ENCODE data around the gene UBXN1. TPM values are rescaled to one million over a fixed set of nuclear protein-coding genes. Genes with fewer than 3 reads are reported as not detected.

The UBXN1 gene
- polyA plus RNA-seq, 2 of the 4 experiments (the other 2 are of a cell fraction) = 117 to 120 TPM

DNA sequence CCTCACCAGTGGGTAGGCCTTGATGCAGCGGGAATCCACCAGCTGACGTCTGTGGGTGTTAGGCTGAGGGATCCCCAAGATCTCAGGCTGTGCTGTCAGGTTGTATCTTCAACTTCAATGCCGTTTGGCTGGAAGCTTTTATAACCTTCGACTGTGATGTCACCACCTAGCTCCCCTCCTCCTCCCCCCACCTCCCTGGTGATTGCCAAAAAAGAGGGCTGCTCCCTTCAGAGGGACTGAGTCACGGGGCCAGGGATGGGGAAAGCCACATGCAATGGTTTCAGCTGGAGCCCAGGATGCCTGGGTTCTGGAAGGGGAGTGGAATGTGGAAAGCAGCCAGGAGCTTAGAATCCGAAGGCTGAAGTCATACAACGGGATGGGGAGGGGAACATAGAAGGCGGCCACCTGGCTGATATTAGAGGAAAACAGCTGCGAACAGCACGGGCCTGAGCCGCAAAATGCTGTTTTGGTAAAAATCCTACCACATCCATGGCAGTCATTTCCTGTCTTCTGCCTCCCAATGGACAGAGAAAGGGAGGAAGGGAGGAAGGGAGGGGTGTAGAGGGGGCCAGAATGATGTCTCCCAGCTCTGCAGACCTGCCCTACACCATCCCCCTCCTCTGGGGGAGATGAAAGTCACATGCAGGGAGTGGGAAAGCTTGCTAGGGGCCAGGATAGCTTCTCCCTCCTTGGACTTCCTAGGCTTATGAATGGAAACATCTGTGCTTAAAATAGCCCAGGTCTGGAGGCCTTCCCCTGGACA, 10.7 kb upstream of the UBXN1 start, which contains the start of gene LRRN4CL:
LRRN4CL (minus strand) TSS at position 110 of the 763 bp plus-strand sequence. CDS start 1,022 bp downstream, outside the sequence.
- Histone ChIP-seq H3K9me3 (no peaks in the 10 kb centered on the region), H3K4me2 (no peak within 1 kb of the TSS), H3K4me1 (peaks cover 4% of the 10 kb centered on the region; the same call in 1 of the 3 replicates), H3K4me3 (no peak within 1 kb of the TSS), H3K27ac (no peak within 1 kb of the TSS)
- DNase-seq (ENCODE audit: low read depth in 1 of 2, low spot score in 1 of 2) (no peak), ATAC-seq (peak; percentile 11 to 45; a peak in 5 of 6 replicates), FAIRE-seq (no peak)
- ChIA-PET POLR2A (interaction anchor here (0.6 to 1.9 kb wide), 6 partner anchors 16 to 151 kb away, joined by 3 to 6 read pairs (median 3); partner anchors contain the start of genes C11orf98, CSKMT, HNRNPUL2 and TTC9C), CTCF (interaction anchor here (0.9 to 9.8 kb wide), 10 partner anchors 8 to 297 kb away, joined by 3 to 126 read pairs (median 5); partner anchors contain the start of genes LBHD1, UBXN1 and UQCC3)
- TF ChIP-seq, protein P1, sequence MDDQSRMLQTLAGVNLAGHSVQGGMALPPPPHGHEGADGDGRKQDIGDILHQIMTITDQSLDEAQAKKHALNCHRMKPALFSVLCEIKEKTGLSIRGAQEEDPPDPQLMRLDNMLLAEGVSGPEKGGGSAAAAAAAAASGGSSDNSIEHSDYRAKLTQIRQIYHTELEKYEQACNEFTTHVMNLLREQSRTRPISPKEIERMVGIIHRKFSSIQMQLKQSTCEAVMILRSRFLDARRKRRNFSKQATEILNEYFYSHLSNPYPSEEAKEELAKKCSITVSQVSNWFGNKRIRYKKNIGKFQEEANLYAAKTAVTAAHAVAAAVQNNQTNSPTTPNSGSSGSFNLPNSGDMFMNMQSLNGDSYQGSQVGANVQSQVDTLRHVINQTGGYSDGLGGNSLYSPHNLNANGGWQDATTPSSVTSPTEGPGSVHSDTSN (IDR thresholded peaks at IDR 0.05) = no peak
- TF ChIP-seq JUN (IDR thresholded peaks at IDR 0.05) = 0 out of 5 replicates have a peak, but pooled peaks of 1 of the 2 experiments have one; percentile 20
- WGBS (ENCODE audit: missing lambda C conversion rate) = 75% methylated on average over 11 of the region's 11 CpGs

DNA sequence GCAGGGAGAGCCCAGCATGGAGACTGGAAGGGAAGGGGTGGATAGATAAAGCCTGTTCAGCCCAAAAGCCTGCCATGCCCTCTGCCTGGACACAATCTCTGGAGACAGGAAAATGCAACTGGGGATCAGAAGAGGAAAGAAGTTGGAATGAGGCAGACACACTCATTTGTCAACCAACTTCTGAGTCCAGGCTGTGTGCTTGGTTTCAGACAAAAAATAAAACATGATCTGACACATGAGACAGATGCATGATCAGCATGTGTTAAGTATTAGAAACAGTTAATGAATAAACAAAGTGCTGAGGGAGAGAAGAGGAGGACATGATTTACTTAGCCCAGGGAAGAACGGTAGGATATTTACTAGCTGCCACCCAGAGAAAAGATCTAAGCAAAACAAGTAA, 9.6 kb upstream of the UBXN1 start:
- H3K4me1 ChIP-seq = peaks cover 4% of the 10 kb centered on the region; the same call in 1 of the 3 replicates
- CTCF ChIA-PET = interaction anchor here (1.7 to 9.8 kb wide), 5 partner anchors 7 to 294 kb away, joined by 4 to 126 read pairs (median 5); partner anchors contain the start of genes LBHD1, UBXN1 and UQCC3

DNA sequence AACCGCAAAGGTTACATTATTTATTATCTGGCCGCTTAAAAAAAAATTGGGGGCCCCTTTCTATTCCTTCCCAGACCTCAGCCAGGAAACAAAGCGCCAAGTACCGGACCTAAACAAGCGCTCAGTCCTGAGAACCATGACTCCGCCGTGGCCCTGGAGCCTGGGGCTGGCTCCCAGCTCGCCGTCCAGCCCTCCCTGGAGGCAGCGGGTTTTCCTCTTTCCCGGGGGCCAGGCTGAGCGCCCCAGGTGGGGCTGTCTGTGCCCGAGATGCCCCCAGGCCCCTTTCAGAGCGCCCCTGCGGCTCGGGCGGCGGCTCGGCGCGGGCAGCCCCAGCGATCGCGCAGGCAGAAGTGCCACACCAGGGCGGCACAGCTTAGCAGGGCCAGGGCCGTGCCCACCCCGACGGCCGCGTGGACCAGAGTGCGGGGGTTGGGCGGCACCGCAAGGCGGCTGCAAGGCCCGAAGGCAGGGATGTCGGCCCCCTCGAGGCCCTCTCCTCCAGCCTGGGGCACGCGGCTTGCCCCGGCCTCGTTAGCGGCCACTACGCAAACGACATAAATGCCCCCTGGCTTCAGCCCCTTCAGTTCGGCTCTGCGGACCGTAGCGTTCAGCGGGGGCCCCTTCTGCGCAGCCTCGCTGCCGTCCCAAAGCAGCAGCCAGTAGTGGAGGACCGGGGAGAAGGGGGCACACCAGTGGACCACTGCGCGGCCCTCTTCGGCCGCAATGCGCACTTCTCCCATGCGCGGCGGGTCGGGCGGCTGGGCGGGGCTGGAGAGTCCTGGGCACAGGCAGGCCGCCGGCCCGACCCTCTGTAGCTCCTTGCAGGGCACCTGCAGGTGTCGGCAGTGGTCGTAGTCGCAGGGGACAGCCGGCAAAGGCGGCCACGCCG, 8.9 kb upstream of the UBXN1 start:
- ATAC-seq = peak in 1 of 2 experiments; percentile 16; a peak in 3 of 6 replicates
- Histone ChIP-seq H3K4me3 (no peak overlapping the region), H3K4me2 (no peak overlapping the region), H3K4me1 (peaks cover 4% of the 10 kb centered on the region; the same call in 1 of the 3 replicates), H3K9me3 (no peaks in the 10 kb centered on the region), H3K27ac (no peak overlapping the region)
- ChIA-PET POLR2A (interaction anchor here (0.8 kb wide), 1 partner anchor 23 kb away, joined by 3 read pairs; the partner anchor contains the start of genes C11orf98 and CSKMT), CTCF (interaction anchor here (1.4 to 9.8 kb wide), 6 partner anchors 6 to 293 kb away, joined by 4 to 126 read pairs (median 5); partner anchors contain the start of genes LBHD1, UBXN1 and UQCC3)
- no peak for TF ChIP-seq PHF8 (IDR thresholded peaks at IDR 0.05; ENCODE audit: borderline replicate concordance, low read depth)
- TF ChIP-seq NR3C1 (IDR thresholded peaks at IDR 0.05) = no peak
- TF ChIP-seq EP300 (IDR thresholded peaks at IDR 0.05) = no peak
- no peak for TF ChIP-seq MAFK (IDR thresholded peaks at IDR 0.05; ENCODE audit: partially characterized antibody)
- TF ChIP-seq NFE2L2 (conservative IDR thresholded peaks at IDR 0.05; ENCODE audit: low read length) = no peak
- TF ChIP-seq KDM1A (IDR thresholded peaks at IDR 0.05; ENCODE audit: low read depth) = no peak
- TF ChIP-seq HEYL (CRISPR knock-in tag; IDR thresholded peaks at IDR 0.05) = no peak
- TF ChIP-seq EHMT2 (IDR thresholded peaks at IDR 0.05; ENCODE audit: low read depth) = no peak
- no peak for TF ChIP-seq CHD4 (IDR thresholded peaks at IDR 0.05; ENCODE audit: borderline replicate concordance)
- TF ChIP-seq ESRRA (IDR thresholded peaks at IDR 0.05; ENCODE audit: borderline replicate concordance, low read length) = no peak
- TF ChIP-seq HOXA7 (CRISPR knock-in tag; IDR thresholded peaks at IDR 0.05) = no peak
- TF ChIP-seq, protein P2, sequence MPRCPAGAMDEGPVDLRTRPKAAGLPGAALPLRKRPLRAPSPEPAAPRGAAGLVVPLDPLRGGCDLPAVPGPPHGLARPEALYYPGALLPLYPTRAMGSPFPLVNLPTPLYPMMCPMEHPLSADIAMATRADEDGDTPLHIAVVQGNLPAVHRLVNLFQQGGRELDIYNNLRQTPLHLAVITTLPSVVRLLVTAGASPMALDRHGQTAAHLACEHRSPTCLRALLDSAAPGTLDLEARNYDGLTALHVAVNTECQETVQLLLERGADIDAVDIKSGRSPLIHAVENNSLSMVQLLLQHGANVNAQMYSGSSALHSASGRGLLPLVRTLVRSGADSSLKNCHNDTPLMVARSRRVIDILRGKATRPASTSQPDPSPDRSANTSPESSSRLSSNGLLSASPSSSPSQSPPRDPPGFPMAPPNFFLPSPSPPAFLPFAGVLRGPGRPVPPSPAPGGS (IDR thresholded peaks at IDR 0.05) = no peak
- TF ChIP-seq, protein P1 (IDR thresholded peaks at IDR 0.05) = no peak
- TF ChIP-seq, protein P3, sequence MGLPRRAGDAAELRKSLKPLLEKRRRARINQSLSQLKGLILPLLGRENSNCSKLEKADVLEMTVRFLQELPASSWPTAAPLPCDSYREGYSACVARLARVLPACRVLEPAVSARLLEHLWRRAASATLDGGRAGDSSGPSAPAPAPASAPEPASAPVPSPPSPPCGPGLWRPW (IDR thresholded peaks at IDR 0.05) = no peak
- TF ChIP-seq, protein P4, sequence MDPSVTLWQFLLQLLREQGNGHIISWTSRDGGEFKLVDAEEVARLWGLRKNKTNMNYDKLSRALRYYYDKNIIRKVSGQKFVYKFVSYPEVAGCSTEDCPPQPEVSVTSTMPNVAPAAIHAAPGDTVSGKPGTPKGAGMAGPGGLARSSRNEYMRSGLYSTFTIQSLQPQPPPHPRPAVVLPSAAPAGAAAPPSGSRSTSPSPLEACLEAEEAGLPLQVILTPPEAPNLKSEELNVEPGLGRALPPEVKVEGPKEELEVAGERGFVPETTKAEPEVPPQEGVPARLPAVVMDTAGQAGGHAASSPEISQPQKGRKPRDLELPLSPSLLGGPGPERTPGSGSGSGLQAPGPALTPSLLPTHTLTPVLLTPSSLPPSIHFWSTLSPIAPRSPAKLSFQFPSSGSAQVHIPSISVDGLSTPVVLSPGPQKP (IDR thresholded peaks at IDR 0.05; ENCODE audit: low read depth, low read length) = no peak
- TF ChIP-seq RNF2 (IDR thresholded peaks at IDR 0.05; ENCODE audit: borderline replicate concordance, low read depth) = no peak
- TF ChIP-seq JUNB (IDR thresholded peaks at IDR 0.05) = no peak
- TF ChIP-seq TFCP2L1 (CRISPR knock-in tag; IDR thresholded peaks at IDR 0.05) = no peak
- WGBS (ENCODE audit: missing lambda C conversion rate) = 93% methylated on average over 56 of the region's 74 CpGs
- DNase-seq (ENCODE audit: low read depth in 1 of 2, low spot score in 1 of 2) = no peak
- FAIRE-seq = no peak

More for the DNA sequence above, 9.6 kb upstream of the UBXN1 start:
- 40% methylated on average over 1 of the region's 1 CpG for WGBS (ENCODE audit: missing lambda C conversion rate)
- no peak overlapping the region for H3K4me3 ChIP-seq
- FAIRE-seq (no peak), ATAC-seq (peak in 1 of 2 experiments; percentile 23; a peak in 2 of 6 replicates), DNase-seq (ENCODE audit: low read depth in 1 of 2, low spot score in 1 of 2) (no peak)
- H3K27ac ChIP-seq = no peak overlapping the region
- no peak overlapping the region for H3K4me2 ChIP-seq
- no peak for TF ChIP-seq RARB (CRISPR knock-in tag; IDR thresholded peaks at IDR 0.05)
- TF ChIP-seq, protein P3 (IDR thresholded peaks at IDR 0.05) = no peak
- TF ChIP-seq TFCP2L1 (CRISPR knock-in tag; IDR thresholded peaks at IDR 0.05) = no peak
- no peak for TF ChIP-seq CBX2 (IDR thresholded peaks at IDR 0.05; ENCODE audit: borderline replicate concordance, low read depth)
- POLR2A ChIA-PET = interaction anchor here (1.3 to 1.9 kb wide), 2 partner anchors 24 to 65 kb away, joined by 5 to 6 read pairs; partner anchors contain the start of genes C11orf98, CSKMT and ZBTB3
- H3K9me3 ChIP-seq = no peaks in the 10 kb centered on the region

Data from A549 (cell line).